A204.1 (cell line): ENCODE data around the gene NELFA.

ENCODE experiments used
- FAIRE-seq: peaks from 2 replicates; lab custom pipeline; 2012; peaks lifted over from hg19 to GRCh38; lab: Jason Lieb, UNC

Gene NELFA

DNA sequence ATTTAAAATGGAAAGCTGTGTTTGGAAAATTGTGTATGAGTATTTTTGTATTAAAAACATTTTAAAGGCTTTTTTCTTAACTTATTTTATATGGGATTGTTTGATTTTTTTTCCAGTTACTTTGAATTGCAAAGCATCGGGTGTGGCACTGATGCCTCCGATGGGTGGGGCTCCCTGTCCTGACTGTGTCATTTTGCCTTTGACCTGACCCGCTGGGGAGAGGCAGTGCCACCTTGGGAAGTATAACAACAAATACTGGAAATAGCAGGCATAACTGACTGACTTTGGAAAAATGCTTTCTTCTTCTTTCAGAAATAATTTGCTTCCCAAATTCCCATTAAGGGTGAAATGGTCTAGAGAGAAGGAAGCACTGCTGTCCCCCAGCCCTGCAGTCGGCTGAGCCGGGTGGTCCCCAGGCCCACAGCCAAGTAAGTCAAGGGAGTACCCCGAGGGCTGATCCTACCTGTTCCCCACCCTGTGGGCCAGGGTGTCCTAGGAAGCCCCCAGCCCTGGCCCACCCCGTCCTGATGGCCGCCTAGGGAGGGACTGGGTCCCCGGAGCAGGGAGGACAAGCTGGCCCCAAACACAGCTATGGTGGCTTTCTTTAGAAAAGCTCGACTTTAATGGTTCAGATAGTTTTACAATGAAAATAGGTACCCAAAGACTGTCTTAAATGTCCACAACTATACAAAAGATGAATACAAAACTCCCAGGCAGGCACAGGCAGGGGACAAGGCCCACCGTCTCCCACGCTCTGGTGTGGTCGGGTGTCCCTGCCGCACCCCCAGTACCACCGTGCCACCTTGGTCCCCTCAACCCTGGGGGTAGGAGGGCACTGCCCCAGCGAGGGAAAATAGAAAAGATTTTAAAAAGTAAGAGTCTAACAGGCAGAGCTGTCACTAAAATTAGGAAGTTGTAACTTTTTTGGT is 26.4 kb downstream of the NELFA start:
- FAIRE-seq: no peak

DNA sequence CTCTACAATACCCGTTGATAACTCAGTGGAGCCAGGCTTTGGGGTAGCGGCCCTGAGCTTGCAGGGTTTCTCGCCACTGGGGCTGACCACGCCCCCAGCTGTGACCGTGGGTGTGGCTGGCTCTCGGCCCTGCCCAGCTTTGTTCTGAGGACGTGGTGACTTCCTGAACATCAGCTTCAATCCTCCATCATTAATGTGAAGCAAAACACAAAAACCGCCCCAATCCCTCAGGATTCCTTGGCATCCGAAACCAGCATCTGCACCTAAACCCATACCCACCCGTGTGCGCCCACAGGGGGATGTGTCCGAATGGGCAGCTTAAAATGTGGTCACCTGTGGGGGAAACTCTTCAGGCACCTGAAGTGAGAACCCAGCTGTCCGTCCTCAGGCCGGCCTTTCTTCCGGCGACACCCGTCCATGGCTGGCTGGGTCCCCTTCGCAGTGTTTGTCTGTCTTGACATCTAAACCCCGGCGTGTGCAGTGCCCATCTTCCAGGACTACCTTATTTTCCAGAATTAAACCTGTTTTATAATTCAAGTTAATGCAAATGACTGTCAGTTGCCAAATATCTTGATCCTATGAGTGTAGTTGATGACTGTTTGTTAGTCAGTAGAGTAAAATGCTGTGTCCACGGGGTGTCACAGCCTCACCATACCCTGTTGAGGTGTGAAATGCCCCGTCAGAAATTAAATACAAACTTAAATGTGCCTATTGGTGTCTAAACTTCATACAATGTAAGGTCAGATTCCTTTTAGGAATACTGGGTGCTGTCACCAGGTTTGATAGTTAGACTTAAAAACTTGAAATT is 27.3 kb downstream of the NELFA start:
- FAIRE-seq: no peak

DNA sequence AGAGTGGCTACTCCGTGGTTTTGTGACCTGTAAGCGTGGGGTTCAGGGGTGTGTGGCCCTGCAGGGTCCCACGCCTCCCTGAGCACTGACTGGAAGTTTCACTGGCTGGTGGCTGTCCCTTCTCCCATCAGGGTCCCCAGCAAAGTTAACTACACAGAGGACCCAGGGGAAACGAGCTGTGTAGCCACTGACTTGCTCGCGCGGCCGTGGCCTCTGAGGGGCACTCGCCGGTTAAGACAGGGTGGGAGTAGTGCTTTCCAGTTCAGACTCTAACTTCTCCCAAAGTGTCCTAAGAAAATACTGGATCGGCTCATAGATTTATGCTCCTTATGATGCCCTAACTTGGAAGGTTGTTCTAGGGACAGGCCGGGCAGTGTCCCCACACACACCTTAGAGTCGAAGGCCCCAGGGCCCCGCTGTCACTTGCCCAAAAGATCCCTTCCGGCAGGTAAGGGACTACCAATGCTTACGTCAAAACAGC is 28.2 kb downstream of the NELFA start:
- no peak for FAIRE-seq

DNA sequence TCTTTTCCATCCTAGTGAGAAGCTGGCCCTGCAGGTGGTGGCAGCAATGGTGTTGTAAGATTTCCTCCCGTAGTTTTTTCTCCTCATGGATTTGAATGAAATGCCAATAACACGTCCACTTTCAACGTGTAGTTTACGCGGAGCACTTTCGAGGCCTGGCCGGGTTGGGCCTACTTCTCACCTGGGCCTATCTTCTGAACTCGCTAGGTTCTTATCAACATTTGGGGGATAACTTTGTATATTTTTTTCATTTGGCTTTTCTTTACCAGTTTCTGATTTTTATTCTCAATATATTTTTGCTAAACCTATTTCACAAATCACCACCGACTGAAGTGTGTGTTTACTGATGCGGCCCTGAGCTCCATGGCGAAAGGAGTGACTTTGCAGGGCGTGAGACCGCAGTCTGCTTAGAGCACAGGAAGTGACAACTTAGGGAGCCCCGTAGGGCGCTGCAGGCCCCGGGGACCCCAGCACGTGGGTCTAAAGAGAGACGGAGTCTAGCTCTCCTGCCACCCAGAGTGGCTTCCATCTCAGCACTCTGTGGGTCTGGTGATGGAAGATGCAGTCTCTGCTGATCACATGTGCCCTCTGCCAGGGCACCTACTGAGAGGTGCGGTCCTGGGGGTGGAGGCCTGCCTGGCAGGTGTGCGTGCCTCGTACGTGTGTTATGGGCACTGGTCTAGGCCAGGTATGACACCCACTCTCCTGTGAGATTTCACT is 29.1 kb downstream of the NELFA start:
- no peak for FAIRE-seq

DNA sequence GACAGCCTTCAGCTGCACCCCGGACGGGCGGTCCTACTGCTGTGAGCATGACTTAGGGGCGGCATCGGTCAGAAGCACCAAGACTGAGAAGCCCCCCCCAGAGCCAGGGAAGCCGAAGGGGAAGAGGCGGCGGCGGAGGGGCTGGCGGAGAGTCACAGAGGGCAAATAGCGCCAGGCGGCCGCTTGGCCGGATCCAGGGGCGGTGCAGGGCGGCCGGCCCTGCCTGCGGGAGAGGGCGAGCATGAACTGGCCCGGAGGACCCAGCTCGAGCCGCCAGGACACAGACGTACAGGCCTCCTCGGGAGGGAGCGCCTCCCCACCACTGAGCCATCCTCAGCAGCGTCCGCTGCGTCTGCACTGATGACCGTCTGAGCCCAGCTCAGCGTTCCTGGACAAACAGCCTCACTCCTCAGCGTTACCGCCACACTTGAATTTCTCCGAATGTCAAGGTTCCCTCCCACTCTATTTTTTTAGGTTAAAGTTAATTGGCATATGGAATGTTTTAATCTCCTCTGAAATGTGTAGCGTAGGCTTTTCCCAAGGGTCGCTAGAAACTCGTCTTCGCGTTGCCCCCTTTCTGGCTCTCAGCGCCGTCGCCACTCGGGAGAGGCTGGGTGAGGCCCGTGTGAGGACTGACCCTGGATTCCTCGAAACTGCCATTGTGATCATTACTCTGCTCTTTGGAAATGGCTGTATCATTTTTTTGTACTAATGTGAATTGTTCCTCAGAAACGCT is 29.9 kb downstream of the NELFA start:
- FAIRE-seq: no peak

DNA sequence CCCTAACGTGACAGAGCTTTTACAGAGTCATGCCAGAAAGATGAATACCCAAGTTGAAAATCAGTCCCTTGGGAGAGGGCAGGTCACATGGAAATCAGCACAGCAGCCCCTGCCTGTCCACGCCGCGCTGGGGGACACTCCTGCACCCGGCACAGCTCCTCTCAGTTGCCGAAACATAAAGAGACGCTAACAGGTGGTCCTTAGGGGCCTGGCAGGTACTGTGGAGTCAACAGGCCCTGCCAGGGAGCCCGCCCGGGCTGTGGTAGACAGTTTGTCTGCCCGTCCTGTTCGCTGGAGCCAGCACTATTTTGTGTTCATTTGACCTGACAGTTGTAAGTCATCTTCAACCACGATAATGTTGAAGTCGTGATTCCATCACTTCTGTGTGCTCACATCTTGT is 30.5 kb downstream of the NELFA start:
- no peak for FAIRE-seq

DNA sequence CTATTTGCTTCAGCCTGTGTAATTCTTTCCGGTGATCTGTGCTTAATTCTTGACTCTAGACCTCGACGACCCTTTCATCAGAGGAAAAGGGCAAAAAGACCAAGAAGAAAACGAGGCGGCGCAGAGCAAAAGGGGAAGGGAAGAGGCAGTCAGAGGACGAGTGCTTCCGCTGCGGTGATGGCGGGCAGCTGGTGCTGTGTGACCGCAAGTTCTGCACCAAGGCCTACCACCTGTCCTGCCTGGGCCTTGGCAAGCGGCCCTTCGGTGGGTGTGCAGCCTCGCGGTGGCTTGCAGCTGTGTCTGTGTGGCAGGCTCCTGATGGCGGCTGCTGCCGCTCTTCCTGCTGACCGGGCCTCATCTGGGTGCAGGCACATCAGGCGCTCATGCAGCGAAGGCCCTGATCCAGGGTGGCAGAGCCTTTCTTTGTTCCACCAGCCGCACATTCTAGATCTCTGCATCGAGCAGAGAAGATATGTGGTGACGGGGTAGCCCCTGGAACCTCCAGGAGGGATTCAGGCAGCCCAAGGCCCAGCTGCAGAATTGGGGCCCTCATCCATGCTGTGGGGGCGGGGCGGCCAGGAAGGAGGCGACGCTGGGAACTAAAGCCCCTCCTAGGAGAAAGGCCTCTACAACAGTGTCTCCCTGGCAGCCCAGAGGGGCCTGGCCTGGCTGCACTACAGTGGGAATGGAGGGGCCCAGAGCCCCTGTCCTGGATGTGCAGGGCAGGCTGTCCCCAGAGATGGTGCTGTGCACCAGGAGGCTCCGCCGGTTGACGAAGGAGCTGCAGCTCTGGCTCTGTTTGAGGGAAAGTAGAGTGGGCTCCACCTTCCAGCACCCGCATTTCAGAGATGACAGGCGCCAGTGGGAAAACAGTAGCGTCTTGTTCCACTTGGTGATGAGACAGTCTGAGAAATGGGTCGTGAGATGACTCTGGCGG is 32.1 kb downstream of the NELFA start:
- no peak for FAIRE-seq

DNA sequence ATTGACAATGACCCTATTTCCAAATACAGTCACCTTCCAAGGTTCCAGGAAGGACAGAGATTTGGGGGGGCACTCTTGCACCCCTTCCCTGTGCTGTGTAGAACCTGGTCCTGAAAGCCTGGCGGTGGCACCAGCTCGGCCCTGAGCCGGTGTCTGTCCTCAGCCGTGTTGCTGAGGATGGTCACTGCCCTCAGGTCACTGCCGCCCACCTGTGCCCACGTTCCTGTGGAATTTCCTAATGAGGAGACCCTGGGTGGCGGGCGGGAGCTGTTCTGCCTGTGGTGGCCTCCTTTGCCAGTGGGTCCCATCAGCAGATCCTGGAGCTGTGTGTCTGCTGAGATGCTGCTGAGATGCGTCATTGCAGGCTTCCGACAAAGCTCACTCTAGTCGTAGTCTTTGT is 32.9 kb downstream of the NELFA start:
- FAIRE-seq: no peak

DNA sequence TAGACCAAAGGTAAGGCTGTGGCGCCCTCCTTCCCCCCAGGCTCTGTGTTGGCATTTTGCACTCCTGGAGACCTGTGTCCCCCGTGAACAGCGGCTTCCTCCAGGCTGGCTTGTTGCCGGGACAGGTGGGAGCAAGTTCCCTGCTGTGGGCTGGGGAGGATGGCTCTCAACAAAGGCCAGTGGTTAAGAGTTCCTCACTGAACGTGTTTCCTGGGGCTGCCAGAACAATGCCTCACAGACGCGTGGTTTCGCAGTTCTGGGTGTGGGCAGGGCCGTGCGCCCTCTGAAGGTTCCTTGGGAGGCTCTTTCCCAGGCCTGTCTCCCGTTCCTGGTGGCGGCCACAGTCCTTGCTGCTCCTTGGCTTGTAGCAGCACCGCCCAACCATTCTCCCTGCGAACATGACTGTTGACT is 33.4 kb downstream of the NELFA start:
- FAIRE-seq: no peak

DNA sequence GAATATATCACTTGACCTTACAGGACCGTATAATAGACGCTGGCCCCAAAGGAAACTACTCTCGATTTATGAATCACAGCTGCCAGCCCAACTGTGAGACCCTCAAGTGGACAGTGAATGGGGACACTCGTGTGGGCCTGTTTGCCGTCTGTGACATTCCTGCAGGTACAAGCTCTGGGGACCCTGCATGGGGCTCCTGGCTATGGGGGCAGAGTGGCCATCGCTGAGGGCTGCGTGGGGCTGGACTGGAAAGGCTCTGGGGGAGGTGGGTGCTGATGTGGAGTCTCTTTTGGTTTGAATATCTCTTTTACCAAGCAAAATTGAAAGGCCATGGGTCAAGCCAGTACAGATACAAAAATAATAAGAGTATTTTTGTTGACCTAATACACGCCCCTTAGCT is 33.9 kb downstream of the NELFA start:
- FAIRE-seq: no peak

DNA sequence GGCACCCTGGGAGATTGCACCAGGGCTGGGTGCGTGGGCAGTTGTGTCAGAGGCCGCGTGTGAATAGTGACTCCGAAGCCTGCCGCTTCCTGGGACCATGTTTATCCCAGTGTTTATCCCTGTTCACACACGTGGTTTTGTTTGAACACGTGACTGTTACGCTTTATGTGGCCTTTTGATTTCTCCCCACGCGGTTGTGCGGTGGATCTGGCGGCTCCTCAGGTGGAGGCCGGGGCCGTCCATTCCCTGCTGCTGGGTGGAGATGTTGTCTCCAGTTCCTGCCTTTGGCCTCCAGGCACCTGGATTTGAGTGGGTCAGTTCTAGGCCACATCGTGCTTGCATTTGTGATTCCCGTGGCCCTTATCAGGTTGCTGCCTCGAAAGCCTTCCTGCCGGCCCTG is 35.1 kb downstream of the NELFA start:
- no peak for FAIRE-seq

DNA sequence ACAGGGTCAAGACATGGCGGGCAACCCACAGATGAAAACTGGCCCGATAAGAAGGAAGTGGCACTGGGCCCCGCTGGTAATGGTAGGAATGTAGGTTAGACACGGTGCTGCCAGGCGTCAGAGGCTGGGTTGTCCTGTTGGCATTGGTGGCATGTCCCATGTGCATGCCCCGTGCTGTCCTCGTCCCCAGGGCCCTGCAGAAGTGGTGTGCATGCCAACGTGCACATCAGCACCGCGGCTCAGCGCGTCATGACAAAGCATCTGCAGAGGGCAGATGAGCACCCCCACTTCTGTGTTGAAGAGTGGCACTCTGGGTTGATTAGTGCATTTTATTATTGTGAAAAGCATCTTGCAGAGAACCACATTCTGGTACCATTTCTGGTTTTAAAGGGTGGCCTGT is 35.6 kb downstream of the NELFA start:
- no peak for FAIRE-seq

DNA sequence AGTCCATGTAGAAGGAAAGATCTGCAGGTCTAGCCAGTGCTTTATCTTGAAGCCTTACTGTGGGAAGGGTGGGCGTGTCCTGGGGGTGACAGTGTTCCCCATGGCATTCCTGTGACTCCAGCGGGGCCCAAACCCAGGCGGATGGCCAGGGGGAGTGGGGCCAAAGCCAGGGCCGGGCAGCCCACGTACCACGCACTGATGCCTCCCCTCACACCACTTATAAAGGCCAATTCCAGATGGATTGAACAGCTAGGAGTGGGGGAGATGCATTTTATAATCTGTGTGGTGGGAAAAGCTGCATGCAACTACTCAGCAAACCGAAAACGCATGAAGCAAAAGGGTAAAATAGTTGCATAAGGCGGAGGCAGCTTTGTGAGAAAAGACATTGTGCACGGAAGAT is 36.4 kb downstream of the NELFA start:
- no peak for FAIRE-seq

DNA sequence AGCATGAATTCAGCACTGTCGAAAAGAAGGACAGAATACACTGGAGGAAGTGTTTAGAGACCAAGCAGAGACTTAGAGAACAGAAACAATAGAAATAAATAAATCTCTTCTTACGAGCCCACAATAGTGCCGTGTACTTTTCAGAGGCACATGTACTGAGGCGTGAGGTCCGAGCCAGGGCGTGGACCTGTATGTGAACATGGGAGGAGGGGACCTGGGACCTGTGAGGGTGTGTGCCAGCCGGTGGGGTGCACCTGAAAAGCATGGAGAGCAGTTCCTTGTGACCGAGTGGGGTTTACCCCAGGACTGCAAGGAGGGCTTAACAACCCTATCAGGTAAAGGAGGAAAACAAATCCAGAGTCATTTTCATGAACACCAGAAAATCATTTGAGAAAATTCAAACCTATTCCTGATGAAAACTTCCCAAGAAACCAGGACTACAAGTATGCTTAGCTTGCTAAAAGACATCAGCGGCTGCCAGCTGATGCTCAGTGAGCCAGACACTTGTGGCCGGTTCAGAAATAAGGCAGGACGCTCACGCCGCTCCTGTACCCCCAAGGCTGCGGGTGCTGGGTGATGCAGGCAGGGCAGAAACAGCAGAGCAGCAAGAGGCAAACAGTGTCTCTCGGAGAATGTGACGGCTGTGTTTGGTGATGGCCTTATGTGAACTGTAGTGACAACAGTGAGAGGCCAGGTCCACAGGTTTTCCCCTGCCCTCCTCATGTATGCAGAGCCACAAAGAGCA is 37.1 kb downstream of the NELFA start:
- FAIRE-seq: no peak

DNA sequence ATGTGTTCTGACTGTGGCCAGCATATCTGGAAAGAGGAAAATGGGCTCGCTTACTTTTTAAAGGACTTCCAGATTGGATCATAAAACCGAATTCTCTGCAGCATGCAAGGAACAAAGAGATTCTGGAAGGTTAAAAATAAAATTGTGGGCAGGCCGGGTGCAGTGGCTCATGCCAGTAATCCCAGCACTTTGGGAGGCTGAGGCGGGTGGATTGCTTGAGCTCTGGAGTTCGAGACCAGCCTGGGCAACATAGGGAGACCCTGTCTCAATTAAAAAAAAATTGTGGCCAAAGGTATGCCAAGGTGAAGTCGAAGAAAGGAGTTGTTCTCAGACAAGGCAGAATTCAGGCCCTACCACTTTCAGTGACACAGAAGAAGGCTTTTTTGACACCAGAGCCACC is 37.8 kb downstream of the NELFA start:
- no peak for FAIRE-seq

DNA sequence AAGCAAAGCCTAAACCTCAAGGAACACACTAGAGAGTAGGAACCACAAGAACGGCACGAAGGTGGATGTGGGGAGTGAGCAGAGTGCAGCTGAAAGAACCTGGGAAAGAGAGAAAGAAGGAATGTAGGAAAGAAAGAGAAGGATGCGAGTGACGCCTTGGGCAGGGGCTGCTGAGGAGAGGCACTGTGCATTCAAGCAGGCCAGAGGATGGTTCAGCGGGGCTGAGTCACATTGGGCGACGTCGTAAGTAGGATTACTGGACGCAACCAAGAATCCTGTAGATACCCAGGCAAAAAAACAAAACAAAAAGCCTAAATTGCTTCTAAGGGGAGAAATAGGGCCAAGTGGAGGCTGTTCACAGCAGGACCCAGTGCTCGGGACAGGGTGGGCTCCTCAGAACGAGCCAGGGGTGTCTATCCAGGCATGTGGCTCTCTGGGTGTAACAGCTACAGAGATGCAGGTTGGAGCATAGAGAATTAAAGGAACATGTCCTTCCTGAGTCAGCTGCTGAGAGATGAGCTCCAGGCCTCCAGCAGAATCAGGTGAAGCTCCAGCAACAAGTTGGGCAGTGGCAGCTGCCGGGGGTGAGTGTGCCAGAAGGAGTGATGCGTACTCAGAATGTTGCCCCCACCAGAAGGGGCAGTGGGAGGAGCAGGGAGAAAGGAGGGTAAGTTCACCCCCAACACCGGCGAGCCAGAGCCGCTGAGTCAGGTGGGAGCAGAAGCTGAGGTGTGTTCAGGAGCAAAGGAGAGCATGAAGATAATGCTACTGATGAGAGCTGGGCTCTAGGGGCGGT is 38.6 kb downstream of the NELFA start:
- FAIRE-seq: no peak

DNA sequence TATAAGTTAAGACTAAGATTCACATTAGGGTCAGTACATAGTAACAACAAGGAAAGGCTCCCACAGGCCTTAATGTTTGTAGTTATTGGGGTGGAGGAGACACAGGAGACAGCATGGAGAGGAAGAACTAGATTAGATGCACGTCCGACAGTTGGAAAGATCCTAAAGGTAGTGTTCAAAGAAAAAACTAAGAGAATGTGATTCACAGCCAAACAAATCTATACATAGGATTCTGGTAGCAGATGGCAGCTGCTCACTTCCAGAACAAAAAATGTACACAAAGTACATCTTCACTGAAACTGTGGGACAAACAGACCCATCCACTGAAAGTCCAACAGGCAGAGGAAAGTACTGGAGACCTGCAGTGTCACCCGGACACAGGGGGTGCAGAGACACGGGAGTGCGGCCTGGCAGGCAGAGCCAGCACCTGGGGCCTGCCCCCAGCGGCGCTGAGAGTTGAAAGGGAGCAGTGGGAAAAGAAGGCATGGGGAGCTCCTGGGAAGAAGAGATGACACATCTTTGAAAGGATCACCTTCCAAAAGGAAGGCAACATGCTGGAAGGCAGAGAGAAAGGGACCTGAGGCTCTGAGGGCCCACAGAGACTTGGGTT is 40.0 kb downstream of the NELFA start:
- no peak for FAIRE-seq

DNA sequence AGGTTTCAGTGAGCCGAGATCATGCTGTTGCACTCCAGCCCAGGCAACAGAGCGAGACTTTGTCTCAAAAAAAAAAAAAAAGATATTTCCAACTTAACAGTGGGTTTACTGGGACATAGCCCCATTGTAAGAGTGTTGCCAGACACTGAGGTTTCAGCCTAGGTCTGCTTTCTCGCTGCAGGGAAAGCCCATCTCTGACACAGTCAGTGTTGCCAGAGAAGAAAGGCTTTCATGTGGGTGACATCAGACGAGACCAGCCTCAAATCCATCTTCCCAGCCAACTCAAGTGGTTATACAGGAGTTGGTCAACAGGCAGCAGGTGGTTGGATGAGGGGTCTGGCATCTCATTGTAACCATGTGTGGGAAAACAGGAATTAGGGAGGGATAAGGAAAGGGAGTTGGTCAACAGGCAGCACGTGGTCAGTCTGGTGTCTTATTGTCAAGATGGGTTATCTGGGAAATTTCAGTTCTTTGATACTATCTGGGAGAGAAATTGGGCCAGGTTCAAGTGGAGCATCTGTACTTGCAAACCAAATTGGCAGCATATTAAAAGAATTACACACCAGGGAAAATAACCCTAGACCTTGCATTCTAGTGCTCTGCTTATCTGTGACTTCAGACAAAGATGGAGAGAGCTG is 41.1 kb downstream of the NELFA start:
- FAIRE-seq: no peak
